Endothelial cell of umbilical vein (primary cell): ENCODE measurements around the gene CAMK2D.

Experiments
- CTCF ChIP-seq, 2 donors: IDR thresholded peaks; 1 replicate in 1 of 2; 2 replicates in 1 of 2; pipeline ENCODE4 v1.5.1; 2011; ENCODE audit warnings: low read length in 2 of 2, mild to moderate bottlenecking in 2 of 2, moderate library complexity in 2 of 2, control low read depth in 1 of 2, inconsistent platforms in 1 of 2, low read depth in 1 of 2; ENCODE audit not compliant: insufficient read depth in 1 of 2; ENCODE audit errors: extremely low read depth in 1 of 2
- EZH2 ChIP-seq: IDR thresholded peaks from 2 replicates; pipeline ENCODE4 v1.6.1; 2012; ENCODE audit warnings: borderline replicate concordance, low read depth, mild to moderate bottlenecking, moderate library complexity, low read length, inconsistent platforms; ENCODE audit not compliant: severe bottlenecking
- FOS ChIP-seq: IDR thresholded peaks from 2 replicates; pipeline ENCODE4 v1.6.1; 2011; ENCODE audit warnings: mild to moderate bottlenecking, low read length, moderate library complexity, borderline replicate concordance; ENCODE audit not compliant: insufficient read depth
- JUN ChIP-seq: IDR thresholded peaks from 2 replicates; pipeline ENCODE4 v1.6.1; 2011; ENCODE audit warnings: borderline replicate concordance, low read depth; ENCODE audit not compliant: insufficient read length, insufficient read depth
- POLR2A ChIP-seq: IDR thresholded peaks from 2 replicates; pipeline ENCODE4 v1.6.1; 2012; ENCODE audit warnings: low read depth, mild to moderate bottlenecking, control low read depth, low read length
- POLR2AphosphoS5 ChIP-seq: IDR thresholded peaks from 2 replicates; pipeline ENCODE4 v1.6.1; 2012; ENCODE audit warnings: low read depth, mild to moderate bottlenecking, control low read depth, low read length, moderate library complexity; ENCODE audit not compliant: insufficient read depth

GRCh38 chr4:113540859-113541258 is 220.7 kb downstream of the CAMK2D start:
- no peak for TF ChIP-seq POLR2A
- no peak for TF ChIP-seq CTCF (IDR thresholded peaks at IDR 0.05; ENCODE audit: extremely low read depth in 1 of 2, insufficient read depth in 1 of 2, low read depth in 1 of 2, low read length in 2 of 2)
- TF ChIP-seq FOS: no peak
- no peak for TF ChIP-seq POLR2AphosphoS5
- TF ChIP-seq EZH2: no peak
- TF ChIP-seq JUN: peak; percentile 48
